IMR-90 (cell line): ENCODE results near the gene RBFOX1. TPM values are rescaled to one million over a fixed set of nuclear protein-coding genes. Genes with fewer than 3 reads are reported as not detected.

Source experiments
- ATAC-seq: fragments of 200-7000 bp; cut with Tn5 transposase; 2 replicates; pipeline ENCODE4 v1.9.1; 2020; ENCODE audit warnings: low read depth, mild to moderate bottlenecking, moderate library complexity
- BruUV-seq: library from RNA; stranded (reverse); fragments of 400-500 nt; replicated peaks from 2 replicates; lab custom pipeline; 2021; lab: Mats Ljungman, UMichigan
- CTCF ChIA-PET: fragments of 300-600 bp; formaldehyde crosslinking; extraction: SDS; loops from one replicate; lab custom pipeline; 2021; ENCODE audit warnings: antibody characterized with exemption; lab: Yijun Ruan, JAX
- POLR2A ChIA-PET: fragments of 300-600 bp; sonication (Branson Sonifier 250); formaldehyde crosslinking; loops from one replicate; lab custom pipeline; 2022; ENCODE audit warnings: antibody characterized with exemption; ENCODE audit not compliant: unreplicated experiment; lab: Charles Lee
- DNase-seq: peaks from one replicate; pipeline ENCODE4 v3.0.0; 2013
- H2AFZ ChIP-seq: replicated peaks from 2 replicates; pipeline ENCODE3; 2013; ENCODE audit warnings: low read length, mild to moderate bottlenecking; ENCODE audit not compliant: poor library complexity
- H2AK5ac ChIP-seq: 2 replicates; pipeline ENCODE4 v1.6.1; 2013; ENCODE audit warnings: low read depth, low read length, inconsistent platforms
- H2AK9ac ChIP-seq: replicated peaks from 2 replicates; pipeline ENCODE3; 2013; ENCODE audit warnings: mild to moderate bottlenecking, low read depth, low read length, moderate library complexity; ENCODE audit not compliant: poor library complexity
- H2BK120ac ChIP-seq: 2 replicates; pipeline ENCODE4 v1.6.1; 2013; ENCODE audit warnings: low read depth, low read length, inconsistent platforms
- H2BK15ac ChIP-seq: 3 replicates; pipeline ENCODE4 v1.6.1; 2013; ENCODE audit warnings: low read depth, low read length, inconsistent platforms
- H2BK20ac ChIP-seq: 2 replicates; pipeline ENCODE4 v1.6.1; 2013; ENCODE audit warnings: low read depth, mild to moderate bottlenecking, inconsistent platforms, low read length, moderate library complexity
- H2BK5ac ChIP-seq: 2 replicates; pipeline ENCODE4 v1.6.1; 2013; ENCODE audit warnings: mild to moderate bottlenecking, low read depth, low read length, inconsistent platforms; ENCODE audit not compliant: poor library complexity, severe bottlenecking
- H3K14ac ChIP-seq: replicated peaks from 2 replicates; pipeline ENCODE4 v1.6.1; 2013; ENCODE audit warnings: low read depth, low read length, inconsistent platforms
- H3K18ac ChIP-seq: 2 replicates; pipeline ENCODE4 v1.6.1; 2013; ENCODE audit warnings: low read depth, low read length, control low read depth
- H3K23ac ChIP-seq: 2 replicates; pipeline ENCODE4 v1.6.1; 2013; ENCODE audit warnings: low read depth, low read length, inconsistent platforms
- H3K27ac ChIP-seq: 2 replicates; pipeline ENCODE4 v1.5.1; 2013; ENCODE audit warnings: mild to moderate bottlenecking, control low read depth, low read length; ENCODE audit not compliant: insufficient read depth
- H3K27me3 ChIP-seq: 2 replicates; pipeline ENCODE4 v1.6.1; 2013; ENCODE audit warnings: low read length; ENCODE audit not compliant: control insufficient read depth, insufficient read depth
- H3K36me3 ChIP-seq: 2 replicates; pipeline ENCODE4 v1.6.1; 2013; ENCODE audit warnings: low read length, mixed read lengths; ENCODE audit not compliant: control insufficient read depth, insufficient read depth
- H3K4ac ChIP-seq: 2 replicates; pipeline ENCODE4 v1.6.1; 2013; ENCODE audit warnings: low read depth, low read length, inconsistent platforms
- H3K4me1 ChIP-seq: 2 replicates; pipeline ENCODE4 v1.6.1; 2013; ENCODE audit warnings: low read length, mixed read lengths; ENCODE audit not compliant: control insufficient read depth, insufficient read depth
- H3K4me2 ChIP-seq: 2 replicates; pipeline ENCODE4 v1.6.1; 2013; ENCODE audit warnings: low read depth, mild to moderate bottlenecking, control low read depth, low read length, moderate library complexity
- H3K4me3 ChIP-seq: 2 replicates; pipeline ENCODE4 v1.5.1; 2013; ENCODE audit warnings: low read depth, mild to moderate bottlenecking, control low read depth, low read length, moderate library complexity; ENCODE audit not compliant: insufficient read depth
- H3K56ac ChIP-seq: 2 replicates; pipeline ENCODE4 v1.6.1; 2013; ENCODE audit warnings: low read length, inconsistent platforms; ENCODE audit not compliant: insufficient read depth; ENCODE audit errors: extremely low read depth
- H3K79me1 ChIP-seq, 2 experiments: 2 replicates each; pipeline ENCODE4 v1.6.1; 2013; ENCODE audit warnings: low read length in 2 of 2, inconsistent platforms in 1 of 2, low read depth in 1 of 2
- H3K9ac ChIP-seq: 2 replicates; pipeline ENCODE4 v1.6.1; 2013; ENCODE audit warnings: low read depth, low read length, control low read depth
- H3K9me1 ChIP-seq: 2 replicates; pipeline ENCODE4 v1.6.1; 2013; ENCODE audit warnings: low read length, inconsistent platforms; ENCODE audit not compliant: insufficient read depth
- H3K9me3 ChIP-seq: 2 replicates; pipeline ENCODE4 v1.6.1; 2013; ENCODE audit warnings: low read length; ENCODE audit not compliant: control insufficient read depth, insufficient read depth
- H4K20me1 ChIP-seq: 2 replicates; pipeline ENCODE4 v1.6.1; 2013; ENCODE audit warnings: low read length, inconsistent platforms; ENCODE audit not compliant: insufficient read depth
- H4K5ac ChIP-seq: 2 replicates; pipeline ENCODE4 v1.6.1; 2013; ENCODE audit warnings: mild to moderate bottlenecking, low read depth, low read length, control low read depth
- H4K8ac ChIP-seq, 2 experiments: 2 replicates each; pipeline ENCODE4 v1.6.1; 2013; ENCODE audit warnings: low read depth in 2 of 2, low read length in 2 of 2, control low read depth in 1 of 2, inconsistent platforms in 1 of 2
- H4K91ac ChIP-seq: 2 replicates; pipeline ENCODE4 v1.6.1; 2013; ENCODE audit warnings: low read depth, low read length, inconsistent platforms; ENCODE audit not compliant: insufficient read depth
- BHLHE40 ChIP-seq: fragments of 150-350 bp; IDR thresholded peaks from 2 replicates; pipeline ENCODE4 v1.6.1; 2016; ENCODE audit warnings: mild to moderate bottlenecking, low read depth, low read length
- CEBPB ChIP-seq: IDR thresholded peaks from 2 replicates; pipeline ENCODE4 v1.6.1; 2012; ENCODE audit warnings: low read depth, low read length, improper control_type of control experiment
- CHD1 ChIP-seq: IDR thresholded peaks from 2 replicates; pipeline ENCODE4 v1.6.1; 2012; ENCODE audit warnings: low read depth, low read length, improper control_type of control experiment
- CTCF ChIP-seq: conservative IDR thresholded peaks from 2 replicates; pipeline ENCODE4 v1.5.1; 2012; ENCODE audit warnings: mild to moderate bottlenecking, low read depth, low read length, improper control_type of control experiment
- ELK1 ChIP-seq: fragments of 150-350 bp; IDR thresholded peaks from 2 replicates; pipeline ENCODE4 v1.6.1; 2016; ENCODE audit warnings: low read depth, mild to moderate bottlenecking, low read length, moderate library complexity, borderline replicate concordance
- FOS ChIP-seq: fragments of 150-350 bp; IDR thresholded peaks from 2 replicates; pipeline ENCODE4 v1.6.1; 2016; ENCODE audit warnings: low read depth, low read length
- MAFK ChIP-seq: IDR thresholded peaks from 2 replicates; pipeline ENCODE4 v1.6.1; 2012; ENCODE audit warnings: low read depth, low read length, improper control_type of control experiment
- MAZ ChIP-seq: IDR thresholded peaks from 2 replicates; pipeline ENCODE4 v1.6.1; 2012; ENCODE audit warnings: low read depth, mild to moderate bottlenecking, low read length, improper control_type of control experiment, moderate library complexity, borderline replicate concordance
- MXI1 ChIP-seq: IDR thresholded peaks from 2 replicates; pipeline ENCODE4 v1.6.1; 2012; ENCODE audit warnings: low read depth, mild to moderate bottlenecking, low read length, moderate library complexity, borderline replicate concordance
- NFE2L2 ChIP-seq: fragments of 150-350 bp; IDR thresholded peaks from 2 replicates; pipeline ENCODE4 v1.6.1; 2016; ENCODE audit warnings: low read depth, mild to moderate bottlenecking, low read length
- RAD21 ChIP-seq: IDR thresholded peaks from 2 replicates; pipeline ENCODE4 v1.6.1; 2012; ENCODE audit warnings: low read length, improper control_type of control experiment
- RFX5 ChIP-seq: IDR thresholded peaks from 2 replicates; pipeline ENCODE4 v1.8.0; 2012; ENCODE audit warnings: low read depth, mild to moderate bottlenecking, low read length, moderate library complexity
- SMC3 ChIP-seq: fragments of 150-350 bp; IDR thresholded peaks from 2 replicates; pipeline ENCODE4 v1.6.1; 2016; ENCODE audit warnings: low read depth, mild to moderate bottlenecking, antibody characterized with exemption, low read length, moderate library complexity
- USF2 ChIP-seq: fragments of 150-350 bp; IDR thresholded peaks from 2 replicates; pipeline ENCODE4 v1.6.1; 2017; ENCODE audit warnings: mild to moderate bottlenecking, antibody characterized with exemption, low read length, low read depth
- WGBS, 2 experiments: methylation state at CpG; one replicate each; pipeline versions ENCODE4 v1.1.5 to v1.1.7; 2013; ENCODE audit warnings: missing lambda C conversion rate in 2 of 2; ENCODE audit not compliant: insufficient read length in 1 of 2; ENCODE audit errors: extremely low coverage in 2 of 2; 5-methylcytosine and 5-hydroxymethylcytosine counted together
- dilution Hi-C: fragments of 300-500 bp; cut with HindIII; formaldehyde crosslinking; loops from one replicate; pipeline ENCODE4 v1.14.3; 2018; ENCODE audit warnings: low sequenced_read_pairs; ENCODE audit not compliant: unreplicated experiment
- in situ Hi-C: fragments of 300-500 bp; cut with MboI; formaldehyde crosslinking; loops from 3 replicates; pipeline ENCODE4 v1.14.3; 2019; ENCODE audit warnings: low sequenced_read_pairs, inconsistent platforms, mixed read lengths
- intact Hi-C: fragments of 100-400 bp; cut with micrococcal nuclease; formaldehyde crosslinking; loops from 2 replicates; pipeline ENCODE4 v1.10.0; 2022
- polyA plus RNA-seq, 3 experiments: library from polyadenylated mRNA; depleted of rRNA; stranded (reverse); fragments of >200 nt; gene quantifications; 2 replicates each; pipeline ENCODE4 v1.2.3, GENCODE V29; 2012; ENCODE audit warnings: low replicate concordance in 1 of 3
- total RNA-seq: library from RNA; depleted of rRNA; stranded (reverse); fragments of >200 nt; gene quantifications from 2 replicates; pipeline ENCODE4 v1.2.3, GENCODE V29; 2012

Gene RBFOX1
- total and polyA plus RNA-seq, 2 of the 4 experiments (the other 2 are of a cell fraction) = not detected

GRCh38 chr16:7614021-7614795 is 281.6 kb downstream of the RBFOX1 start:
- H3K9ac ChIP-seq = no peak overlapping the region
- 43% methylated on average over 3 of the region's 7 CpGs; no CpG with 5 or more reads in 1 of the 2 experiments for WGBS, 2 experiments
- H3K79me1 ChIP-seq = no peaks in the 10 kb centered on the region
- no peak overlapping the region for H3K14ac ChIP-seq
- H2BK120ac ChIP-seq = no peak overlapping the region
- no peaks in the 10 kb centered on the region for H3K9me1 ChIP-seq
- CTCF ChIA-PET = no interaction called here
- no peak overlapping the region for H2BK20ac ChIP-seq
- H4K5ac ChIP-seq = no peak overlapping the region
- ATAC-seq = no peak
- no peak overlapping the region for H3K18ac ChIP-seq
- H2AK5ac ChIP-seq = no peak overlapping the region
- H3K4me2 ChIP-seq = no peak overlapping the region
- no peak overlapping the region for H4K8ac ChIP-seq
- H3K4ac ChIP-seq = no peak overlapping the region
- no peak overlapping the region for H3K56ac ChIP-seq
- H3K4me3 ChIP-seq = no peak overlapping the region
- H2AFZ ChIP-seq = no peak overlapping the region
- H4K20me1 ChIP-seq = no peaks in the 10 kb centered on the region
- TF ChIP-seq CEBPB = no peak
- no peak for TF ChIP-seq USF2
- no peak for TF ChIP-seq RFX5
- no peak for TF ChIP-seq RAD21
- TF ChIP-seq MAFK = no peak
- TF ChIP-seq FOS = no peak
- TF ChIP-seq MXI1 = no peak
- no peak for TF ChIP-seq BHLHE40
- TF ChIP-seq SMC3 = no peak
- TF ChIP-seq CHD1 = no peak
- no peak for TF ChIP-seq CTCF
- no peak for TF ChIP-seq MAZ
- no peak for TF ChIP-seq NFE2L2
- TF ChIP-seq ELK1 = no peak
- POLR2A ChIA-PET = no interaction called here
- no peak for DNase-seq
- H3K36me3 ChIP-seq = no peaks in the 10 kb centered on the region
- H4K91ac ChIP-seq = no peak overlapping the region
- no peak overlapping the region for H2AK9ac ChIP-seq
- H3K27ac ChIP-seq = no peak overlapping the region
- H3K4me1 ChIP-seq = no peaks in the 10 kb centered on the region
- intact Hi-C loops (no loop called here), in situ Hi-C loops (no loop called here), dilution Hi-C loops (no loop called here)
- H2BK5ac ChIP-seq = no peak overlapping the region
- H3K27me3 ChIP-seq = no peaks in the 10 kb centered on the region
- H3K23ac ChIP-seq = no peak overlapping the region
- H2BK15ac ChIP-seq = no peak overlapping the region
- no TSS peak for BruUV-seq
- peaks cover 2% of the 10 kb centered on the region for H3K9me3 ChIP-seq
